ENCODE measurements around the gene S1PR2.

- TF ChIP-seq CTCF (IDR thresholded peaks at IDR 0.05) (no peak), POLR2A (IDR thresholded peaks at IDR 0.05) (no peak), EP300 (IDR thresholded peaks at IDR 0.05) (no peak), POLR2AphosphoS5 (IDR thresholded peaks at IDR 0.05) (no peak)
Measured at GRCh38 chr19:10260141-10260584, 29.0 kb upstream of the S1PR2 start.

Measured in suprapubic skin (tissue), 4 donors.